ENCODE data around the gene ZBTB47.

DNA sequence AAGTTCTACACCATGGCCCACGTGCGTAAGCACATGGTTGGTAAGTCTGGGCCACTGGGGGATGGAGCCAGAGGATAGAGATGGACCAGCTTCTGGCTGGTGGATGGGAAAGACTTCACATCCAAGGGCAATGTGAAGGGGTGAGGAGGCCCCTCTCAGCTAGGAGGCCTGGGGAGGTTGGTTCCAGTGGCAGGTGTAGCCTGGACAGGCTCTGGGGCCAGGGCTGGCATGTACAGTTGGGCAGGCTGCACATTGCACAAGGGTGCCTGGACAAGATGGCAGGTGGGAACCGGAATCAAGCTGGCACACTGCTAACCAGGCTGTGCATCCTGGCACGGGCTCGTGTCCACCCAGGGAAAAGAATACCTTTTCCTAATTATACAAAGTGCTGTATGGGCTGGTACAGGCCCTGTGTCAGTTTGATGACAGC, 8.1 kb downstream of the ZBTB47 start:
- TF ChIP-seq POLR2AphosphoS5 (IDR thresholded peaks at IDR 0.05; ENCODE audit: borderline replicate concordance, low read depth, low read length) (no peak), EZH2 (IDR thresholded peaks at IDR 0.05) (no peak)

Measured in SK-N-MC (cell line).